SIG-M5 (cell line): Measurements from ENCODE around the gene TF.

ENCODE experiments used
- DNase-seq: peaks from one replicate; lab custom pipeline; 2025; lab: John Stamatoyannopoulos, UW

The TF gene

GRCh38 chr3:133812872-133813271 is 66.7 kb downstream of the TF start:
- DNase-seq = no peak

DNA sequence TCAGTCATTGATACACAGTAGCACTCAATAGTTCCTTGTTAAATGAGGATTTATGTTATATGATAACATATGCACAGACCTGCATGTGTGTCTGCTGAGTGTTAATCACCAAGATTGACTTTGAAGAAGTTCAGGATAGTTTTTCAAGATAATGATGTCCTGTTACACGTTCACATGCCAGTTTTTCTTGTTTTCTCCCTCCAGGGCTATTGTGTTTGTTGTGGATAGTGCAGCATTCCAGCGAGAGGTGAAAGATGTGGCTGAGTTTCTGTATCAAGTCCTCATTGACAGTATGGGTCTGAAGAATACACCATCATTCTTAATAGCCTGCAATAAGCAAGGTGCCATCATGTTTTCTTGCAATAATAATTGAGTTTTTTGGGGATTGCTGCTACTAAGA is 69.2 kb downstream of the TF start:
- no peak for DNase-seq

GRCh38 chr3:133820129-133820528 is 73.9 kb downstream of the TF start:
- no peak for DNase-seq

- no peak for DNase-seq
These were observed 74.9 kb downstream of the TF start for GRCh38 chr3:133820889-133821675.

DNA sequence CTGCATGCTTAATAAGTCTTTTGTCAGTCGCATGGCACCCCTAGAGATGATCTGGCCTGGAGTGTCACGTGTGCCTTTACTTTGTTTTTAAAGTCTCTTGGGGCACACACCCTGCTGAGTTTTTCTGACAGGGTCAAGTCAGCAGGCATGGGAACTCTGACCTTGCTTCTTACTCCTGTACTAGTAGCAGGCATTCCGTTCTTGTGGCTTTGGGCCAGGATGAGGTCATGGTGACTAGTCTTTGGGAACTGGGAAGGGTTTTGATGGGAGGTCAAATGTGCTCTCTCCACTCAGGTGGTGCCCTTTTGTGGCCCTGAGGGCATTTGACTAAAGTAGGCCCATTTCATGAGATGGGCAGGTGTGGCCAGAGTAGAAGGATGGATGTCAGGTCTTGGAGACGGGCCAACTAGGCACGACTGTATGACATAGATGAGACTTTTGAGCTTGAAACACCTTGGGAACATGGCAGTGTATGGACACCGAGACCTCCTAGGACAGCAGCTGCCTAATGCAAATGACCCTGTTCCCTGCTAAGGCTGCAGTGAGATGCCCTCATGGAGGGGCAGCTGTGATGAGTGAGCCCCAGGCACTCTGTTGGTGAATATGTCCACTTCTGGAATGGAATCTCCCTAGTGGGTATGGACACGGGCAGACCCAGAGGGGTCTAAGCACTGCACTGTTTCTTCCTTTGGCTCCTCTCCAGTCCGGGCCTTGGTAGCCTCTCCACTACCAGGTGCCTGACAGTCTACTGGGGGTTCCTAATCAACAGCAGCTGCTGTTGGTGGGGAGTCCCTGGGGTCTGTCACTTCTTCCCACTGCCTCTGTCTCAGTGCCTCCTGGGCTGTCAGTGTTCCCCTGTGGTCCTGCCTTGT is 75.8 kb downstream of the TF start:
- DNase-seq = no peak

DNA sequence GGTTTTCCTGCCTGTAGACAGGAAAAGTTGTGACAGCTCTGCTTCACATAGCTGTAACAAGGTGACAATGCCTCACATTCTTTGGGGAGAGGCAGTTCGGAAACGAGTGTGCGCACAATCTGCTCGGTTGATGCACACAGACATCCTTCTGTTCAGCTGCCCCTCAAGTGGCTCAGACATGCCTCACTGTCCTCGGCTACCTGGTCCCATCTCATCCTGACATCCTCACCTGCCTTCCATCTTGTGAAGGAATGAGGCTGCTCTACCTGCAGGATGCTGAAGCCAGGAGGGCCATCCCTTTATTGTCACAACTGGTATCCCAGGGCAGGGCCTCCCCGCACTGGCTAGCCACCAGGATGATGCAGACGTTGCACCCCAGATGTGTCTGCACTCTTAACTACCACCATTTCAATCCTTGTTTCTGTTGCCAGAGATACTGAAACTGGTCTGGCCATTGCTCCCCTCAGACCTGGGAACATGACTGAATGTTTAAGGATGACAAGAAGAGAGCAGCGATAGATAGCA is 78.8 kb downstream of the TF start:
- DNase-seq = no peak

GRCh38 chr3:133825969-133826727 is 80.0 kb downstream of the TF start:
- no peak for DNase-seq

- DNase-seq = no peak
These were observed 80.9 kb downstream of the TF start for GRCh38 chr3:133827136-133827535.

DNA sequence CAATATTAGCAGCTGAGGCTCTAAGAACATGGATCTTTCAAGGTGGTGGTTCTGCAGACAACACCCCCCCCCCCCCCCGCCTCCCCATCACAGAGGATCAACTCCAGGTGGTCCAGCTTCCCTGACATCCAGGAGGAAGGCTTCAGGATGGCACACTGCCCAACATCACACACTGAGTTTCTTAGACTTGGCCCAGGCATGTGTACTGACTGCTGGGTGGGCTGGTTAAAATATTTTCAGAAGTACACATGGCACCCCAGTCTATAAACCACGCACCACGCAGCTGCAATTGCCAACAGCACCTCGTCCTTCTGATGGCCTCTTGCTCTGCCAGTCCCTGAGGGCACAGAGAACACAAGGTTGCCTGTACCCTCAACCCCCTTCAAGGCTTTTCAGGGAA is 81.5 kb downstream of the TF start:
- no peak for DNase-seq

DNA sequence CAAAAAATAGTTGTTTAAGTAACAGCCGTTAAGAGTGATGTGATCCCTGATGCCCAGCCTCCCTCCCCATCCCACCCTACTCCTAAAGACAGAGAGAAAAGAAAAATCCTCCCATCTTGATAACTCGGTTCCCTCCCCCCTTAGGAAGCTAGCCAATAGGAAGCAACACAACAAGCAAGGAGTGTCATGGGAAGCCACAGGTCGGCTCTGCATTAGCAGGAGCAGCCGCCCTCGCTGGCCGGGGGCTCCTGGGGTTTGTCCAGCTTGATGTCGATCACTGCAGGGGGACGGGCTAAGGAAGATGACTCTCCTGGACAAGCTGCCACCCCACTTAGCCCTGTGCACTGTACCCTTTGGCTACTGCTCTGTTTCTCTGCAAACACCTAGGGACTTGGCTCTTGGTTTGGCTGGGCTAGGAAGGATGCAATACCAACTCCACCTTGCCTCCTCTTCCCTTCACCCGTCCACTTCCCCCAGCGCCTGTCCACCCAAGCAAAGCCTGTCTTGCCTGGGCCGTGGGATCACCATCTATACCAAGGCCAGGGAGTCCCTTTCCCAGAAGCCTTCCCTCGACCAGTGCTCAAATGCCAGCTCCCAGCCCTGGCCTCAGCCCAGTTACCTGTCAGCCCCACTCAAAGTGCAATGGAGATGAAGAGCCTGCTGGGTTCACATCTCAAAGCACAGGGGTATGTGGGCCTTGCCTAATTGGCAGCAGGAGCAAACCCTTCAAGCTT is 82.5 kb downstream of the TF start:
- no peak for DNase-seq

DNA sequence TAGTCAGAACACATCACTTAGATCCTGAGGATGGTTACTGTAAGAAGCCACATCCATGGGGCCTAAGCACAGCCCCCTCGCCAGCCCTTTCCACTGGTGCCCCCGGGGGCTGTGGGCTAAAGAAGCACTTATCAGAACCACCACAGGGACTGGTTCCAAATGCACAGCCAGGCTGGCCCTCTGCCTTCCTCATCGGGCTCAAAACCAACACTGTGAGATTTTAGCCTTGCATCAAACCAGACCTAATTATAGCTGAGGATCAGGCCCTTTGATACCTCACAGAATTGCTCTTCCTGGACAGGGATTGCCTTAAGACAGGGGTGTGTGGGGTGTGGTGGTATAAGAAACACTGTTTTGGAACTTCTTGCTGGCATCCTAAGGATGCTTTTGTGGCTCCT is 83.1 kb downstream of the TF start:
- no peak for DNase-seq

DNA sequence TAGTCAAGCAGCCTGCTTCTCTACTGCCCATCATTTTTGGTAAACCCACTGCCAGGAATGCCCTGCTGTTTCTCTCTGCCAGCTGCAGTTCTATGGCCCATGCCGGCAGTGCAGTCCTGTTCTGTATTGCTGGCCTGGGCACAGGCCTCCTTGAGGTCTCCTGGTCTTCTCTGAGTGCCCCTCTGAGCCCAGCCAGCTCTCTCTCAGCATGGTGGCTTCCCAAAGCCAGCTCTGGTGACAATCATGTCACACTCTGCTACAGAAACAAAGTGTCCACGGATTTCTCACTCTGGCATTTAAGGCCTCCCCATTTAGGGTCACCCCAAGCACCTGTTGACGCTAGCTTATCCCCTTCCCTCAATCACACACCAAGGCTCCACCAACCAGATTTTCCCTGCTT is 83.9 kb downstream of the TF start:
- DNase-seq = no peak

GRCh38 chr3:133831966-133832801 is 86.0 kb downstream of the TF start:
- DNase-seq = no peak

DNA sequence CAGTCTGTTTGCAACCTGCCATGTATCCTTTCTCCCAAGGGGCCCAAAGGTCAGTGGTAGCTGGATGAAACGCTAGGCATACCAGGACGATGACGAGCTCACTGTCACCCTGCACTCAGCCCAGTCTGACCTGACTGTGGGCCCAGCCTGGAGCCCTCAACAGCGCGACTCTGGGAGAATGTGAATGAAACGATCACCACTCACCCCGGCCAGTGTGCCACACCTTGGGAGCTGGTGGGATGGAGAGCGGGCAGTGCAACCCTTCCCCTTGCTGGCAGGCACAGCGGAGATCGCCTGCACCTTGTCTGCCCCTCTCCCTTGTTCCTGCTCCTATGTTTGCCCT is 86.6 kb downstream of the TF start:
- DNase-seq = no peak

GRCh38 chr3:133833267-133833666 is 87.1 kb downstream of the TF start:
- no peak for DNase-seq

GRCh38 chr3:133833880-133834620 is 87.9 kb downstream of the TF start:
- no peak for DNase-seq

GRCh38 chr3:133834621-133835417 is 88.6 kb downstream of the TF start:
- DNase-seq = no peak

- DNase-seq = no peak
These were observed 89.2 kb downstream of the TF start for GRCh38 chr3:133835418-133835743.

DNA sequence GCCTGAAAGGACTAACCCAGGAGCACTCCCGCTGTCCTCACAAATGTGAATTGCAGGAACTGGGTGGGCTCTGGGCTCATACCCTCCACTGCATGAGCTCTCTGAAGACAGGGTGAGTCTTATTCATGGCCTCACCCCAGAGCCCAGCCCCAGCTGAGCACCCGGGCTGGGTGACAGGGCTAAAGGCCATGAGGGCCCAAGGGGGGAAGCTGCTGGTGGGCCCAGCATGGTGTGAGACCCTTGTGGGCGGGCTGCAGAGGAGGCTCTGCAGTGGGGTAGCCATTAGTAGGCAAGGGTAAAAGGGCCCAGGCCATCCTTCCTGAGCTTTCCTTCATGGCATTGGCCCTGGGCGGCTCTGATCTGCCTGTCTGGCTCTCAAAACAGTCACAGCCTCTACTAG is 89.8 kb downstream of the TF start:
- DNase-seq = no peak
